PC-9 (cell line): ENCODE results near the gene DRD4. TPM values are rescaled to one million over a fixed set of nuclear protein-coding genes. Genes with fewer than 3 reads are reported as not detected.

Experiments used
- BruUV-seq: library from RNA; stranded (reverse); fragments of 400-500 nt; replicated peaks from 2 replicates; lab custom pipeline; 2021; lab: Mats Ljungman, UMichigan
- CTCF ChIA-PET: fragments of 300-600 bp; sonication (Branson Sonifier 250); formaldehyde crosslinking; loops from one replicate; lab custom pipeline; 2022; ENCODE audit warnings: antibody characterized with exemption; lab: Charles Lee
- POLR2A ChIA-PET: fragments of 300-600 bp; sonication (Branson Sonifier 250); formaldehyde crosslinking; loops from one replicate; lab custom pipeline; 2022; ENCODE audit warnings: antibody characterized with exemption; ENCODE audit not compliant: unreplicated experiment; lab: Charles Lee
- DNase-seq, 2 experiments: peaks; one replicate each; pipeline versions ENCODE4 v3.0.0 to v3.0.0-alpha.2; 2015 to 2022; ENCODE audit warnings: mixed read lengths in 1 of 2
- H2AFZ ChIP-seq: fragments of 200-600 bp; sonication (generic); 2 replicates; pipeline ENCODE4 v1.8.1; 2017; ENCODE audit warnings: antibody characterized with exemption
- H3F3A ChIP-seq: fragments of 200-600 bp; sonication (generic); 2 replicates; pipeline ENCODE4 v1.8.1; 2017; ENCODE audit warnings: antibody characterized with exemption, mild to moderate bottlenecking, low read depth; ENCODE audit not compliant: insufficient read depth
- H3K27ac ChIP-seq: fragments of 200-600 bp; sonication (generic); 2 replicates; pipeline ENCODE4 v1.6.1; 2016; ENCODE audit warnings: mixed run types
- H3K27me3 ChIP-seq: fragments of 200-600 bp; sonication (generic); 2 replicates; pipeline ENCODE4 v1.6.1; 2016; ENCODE audit warnings: low read depth, mixed run types; ENCODE audit not compliant: insufficient read depth
- H3K36me3 ChIP-seq: fragments of 200-600 bp; sonication (generic); 2 replicates; pipeline ENCODE4 v1.6.1; 2016; ENCODE audit warnings: low read depth, mixed run types
- H3K4me1 ChIP-seq: fragments of 200-600 bp; sonication (generic); replicated peaks from 2 replicates; pipeline ENCODE4 v1.6.1; 2016; ENCODE audit warnings: mixed run types; ENCODE audit not compliant: insufficient read depth
- H3K4me2 ChIP-seq: fragments of 200-600 bp; sonication (generic); 2 replicates; pipeline ENCODE4 v1.6.1; 2017; ENCODE audit warnings: mixed run types
- H3K4me3 ChIP-seq: fragments of 200-600 bp; sonication (generic); 2 replicates; pipeline ENCODE4 v1.6.1; 2016; ENCODE audit warnings: mixed run types
- H3K79me2 ChIP-seq: fragments of 200-600 bp; sonication (generic); 2 replicates; pipeline ENCODE4 v1.6.1; 2017; ENCODE audit warnings: low read depth, mixed run types
- H3K9me2 ChIP-seq: fragments of 200-600 bp; sonication (generic); 2 replicates; pipeline ENCODE4 v1.8.1; 2017; ENCODE audit warnings: mild to moderate bottlenecking; ENCODE audit not compliant: insufficient read depth
- H3K9me3 ChIP-seq: fragments of 200-600 bp; sonication (generic); 2 replicates; pipeline ENCODE4 v1.8.1; 2016; ENCODE audit warnings: low read depth; ENCODE audit not compliant: insufficient read depth
- H4K20me1 ChIP-seq: fragments of 200-600 bp; sonication (generic); 2 replicates; pipeline ENCODE4 v1.8.1; 2017; ENCODE audit not compliant: insufficient read depth
- EZH2 ChIP-seq: fragments of 200-600 bp; sonication (generic); IDR thresholded peaks from 2 replicates; pipeline ENCODE4 v1.8.0; 2017; ENCODE audit warnings: antibody characterized with exemption, low read depth
- intact Hi-C: fragments of 100-400 bp; cut with micrococcal nuclease; formaldehyde crosslinking; loops from one replicate; pipeline ENCODE4 v1.10.0; 2022; ENCODE audit not compliant: unreplicated experiment
- total RNA-seq: library from RNA; stranded (reverse); gene quantifications from 2 replicates; pipeline ENCODE4 v1.2.3, GENCODE V29; 2021
- TF ChIP-seq, protein P1 (sequence below): fragments of 200-600 bp; sonication (generic); conservative IDR thresholded peaks from 2 replicates; pipeline ENCODE4 v1.6.1; 2017; ENCODE audit warnings: mixed run types, antibody characterized with exemption, mild to moderate bottlenecking, moderate library complexity

DRD4 gene
- total RNA-seq, 1 experiment from 2014 or later = 0.35 TPM

DNA sequence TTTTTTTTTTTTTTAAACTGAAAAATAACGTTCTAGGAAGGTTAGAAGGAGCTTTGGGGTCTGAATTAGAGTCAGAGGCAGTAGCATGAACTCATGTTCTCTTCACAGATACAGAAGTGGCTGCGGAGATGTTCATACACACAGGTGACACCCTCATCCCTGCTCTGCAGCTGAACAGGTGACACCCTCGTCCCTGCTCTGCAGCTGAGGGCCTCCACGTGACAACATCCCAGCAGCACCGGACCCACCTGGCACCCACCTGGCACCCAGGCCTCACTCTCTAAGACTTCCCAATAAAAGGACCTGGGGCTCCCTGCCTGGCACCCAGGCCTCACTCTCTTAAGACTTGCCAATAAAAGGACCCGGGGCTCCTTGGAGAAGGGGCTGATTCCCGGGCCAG is 19.8 kb downstream of the DRD4 start:
- CTCF ChIA-PET = no interaction called here
- TF ChIP-seq, protein P1, sequence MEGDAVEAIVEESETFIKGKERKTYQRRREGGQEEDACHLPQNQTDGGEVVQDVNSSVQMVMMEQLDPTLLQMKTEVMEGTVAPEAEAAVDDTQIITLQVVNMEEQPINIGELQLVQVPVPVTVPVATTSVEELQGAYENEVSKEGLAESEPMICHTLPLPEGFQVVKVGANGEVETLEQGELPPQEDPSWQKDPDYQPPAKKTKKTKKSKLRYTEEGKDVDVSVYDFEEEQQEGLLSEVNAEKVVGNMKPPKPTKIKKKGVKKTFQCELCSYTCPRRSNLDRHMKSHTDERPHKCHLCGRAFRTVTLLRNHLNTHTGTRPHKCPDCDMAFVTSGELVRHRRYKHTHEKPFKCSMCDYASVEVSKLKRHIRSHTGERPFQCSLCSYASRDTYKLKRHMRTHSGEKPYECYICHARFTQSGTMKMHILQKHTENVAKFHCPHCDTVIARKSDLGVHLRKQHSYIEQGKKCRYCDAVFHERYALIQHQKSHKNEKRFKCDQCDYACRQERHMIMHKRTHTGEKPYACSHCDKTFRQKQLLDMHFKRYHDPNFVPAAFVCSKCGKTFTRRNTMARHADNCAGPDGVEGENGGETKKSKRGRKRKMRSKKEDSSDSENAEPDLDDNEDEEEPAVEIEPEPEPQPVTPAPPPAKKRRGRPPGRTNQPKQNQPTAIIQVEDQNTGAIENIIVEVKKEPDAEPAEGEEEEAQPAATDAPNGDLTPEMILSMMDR = no peak
- H3K79me2 ChIP-seq = no peaks in the 10 kb centered on the region

DNA sequence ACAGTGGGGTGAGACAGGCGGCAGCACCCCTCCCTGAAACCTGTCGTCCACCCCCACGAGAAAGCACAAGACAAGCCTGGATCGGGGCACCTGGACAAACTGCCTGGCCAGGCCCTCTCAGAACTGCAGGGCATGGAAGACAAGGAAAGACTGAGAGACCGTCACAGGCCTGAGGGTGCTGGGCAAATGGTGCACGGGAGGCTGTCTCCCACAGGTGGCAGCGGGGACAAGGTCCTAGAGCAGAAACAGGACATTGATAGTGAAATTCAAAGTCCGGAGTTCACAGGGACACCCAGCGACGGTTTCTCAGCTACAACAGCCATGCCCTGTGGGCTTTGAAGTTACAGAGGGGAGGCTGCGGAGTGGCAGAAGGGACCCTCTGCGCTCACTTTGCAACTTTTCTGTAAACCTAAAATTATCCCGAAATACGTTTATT is 20.6 kb downstream of the DRD4 start:
- no peaks in the 10 kb centered on the region for H3F3A ChIP-seq
- H3K4me1 ChIP-seq = no peaks in the 10 kb centered on the region
- no peaks in the 10 kb centered on the region for H3K27me3 ChIP-seq
- DNase-seq = no peak
- intact Hi-C loops = no loop called here
- no peak overlapping the region for H3K4me2 ChIP-seq
- H3K9me3 ChIP-seq = no peaks in the 10 kb centered on the region
- ChIA-PET POLR2A (no interaction called here), CTCF (no interaction called here)
- no TSS peak for BruUV-seq
- H4K20me1 ChIP-seq = peaks cover 8% of the 10 kb centered on the region; the same call in 1 of the 2 replicates
- TF ChIP-seq, protein P1 = no peak
- TF ChIP-seq EZH2 = no peak
- no peaks in the 10 kb centered on the region for H3K36me3 ChIP-seq
- no peak overlapping the region for H2AFZ ChIP-seq
- H3K27ac ChIP-seq = no peak overlapping the region
- H3K79me2 ChIP-seq = no peaks in the 10 kb centered on the region
- no peak overlapping the region for H3K4me3 ChIP-seq
- H3K9me2 ChIP-seq = no peaks in the 10 kb centered on the region

More for the DNA sequence above, 19.8 kb downstream of the DRD4 start:
- Histone ChIP-seq H3K4me3 (no peak overlapping the region), H4K20me1 (0 out of 2 replicates have a peak, but pooled peaks cover under 1% of the 10 kb centered on the region), H3K9me2 (no peaks in the 10 kb centered on the region), H3F3A (no peaks in the 10 kb centered on the region), H3K4me1 (no peaks in the 10 kb centered on the region), H3K27me3 (no peaks in the 10 kb centered on the region), H3K4me2 (no peak overlapping the region), H2AFZ (no peak overlapping the region), H3K36me3 (no peaks in the 10 kb centered on the region), H3K9me3 (no peaks in the 10 kb centered on the region), H3K27ac (no peak overlapping the region)
- BruUV-seq = no TSS peak
- intact Hi-C loops = no loop called here
- POLR2A ChIA-PET = no interaction called here
- no peak for DNase-seq

DNA sequence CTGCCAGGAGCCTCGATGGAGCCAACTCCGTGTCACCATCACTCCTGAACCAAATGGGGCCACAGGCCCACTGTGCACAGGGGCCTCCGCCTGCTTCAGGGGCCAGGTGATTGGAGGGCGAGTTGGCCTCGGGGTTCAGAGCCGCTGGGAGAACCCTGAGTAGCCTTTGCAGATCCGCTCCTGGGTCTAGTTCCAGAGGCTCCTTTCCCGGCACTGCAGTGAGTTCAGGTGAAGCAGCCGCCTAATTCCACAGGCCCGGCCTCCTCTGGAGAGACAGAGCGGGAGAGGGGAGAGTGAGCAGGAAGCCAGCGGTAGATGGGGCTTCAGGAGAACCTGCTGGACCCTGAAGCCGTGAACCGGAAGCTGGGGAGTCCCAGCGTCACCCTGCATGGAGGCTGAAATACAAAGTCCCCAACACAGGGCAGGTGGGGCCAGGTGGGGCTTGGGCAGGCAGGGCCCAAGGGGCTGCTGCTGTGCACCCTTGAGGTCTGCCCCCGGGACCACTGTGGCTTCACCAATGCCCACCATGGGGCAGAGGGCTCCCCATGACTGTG is 22.5 kb downstream of the DRD4 start:
- POLR2A ChIA-PET = no interaction called here
- Histone ChIP-seq H3K79me2 (no peaks in the 10 kb centered on the region), H3K4me1 (no peaks in the 10 kb centered on the region), H4K20me1 (peaks cover 8% of the 10 kb centered on the region; the same call in 1 of the 2 replicates), H3K27ac (no peak overlapping the region), H3K4me3 (no peak overlapping the region), H3K9me3 (no peaks in the 10 kb centered on the region), H2AFZ (no peak overlapping the region), H3K4me2 (no peak overlapping the region), H3K27me3 (no peaks in the 10 kb centered on the region), H3K36me3 (no peaks in the 10 kb centered on the region), H3F3A (0 out of 2 replicates have a peak, but pooled peaks cover 6% of the 10 kb centered on the region), H3K9me2 (no peaks in the 10 kb centered on the region)
- BruUV-seq = no TSS peak
- intact Hi-C loops = loop anchor here (5.0 kb wide), 1 partner anchor 103 kb away; no protein-coding TSS in a partner anchor
- no peak for DNase-seq
- no peak for TF ChIP-seq EZH2
- TF ChIP-seq, protein P1 = no peak
- CTCF ChIA-PET = no interaction called here
